Measurements from ENCODE around the gene ASB13.

The ASB13 gene

GRCh38 chr10:5604961-5605360 lies 61.4 kb downstream of the ASB13 start:
- WGBS (ENCODE audit: insufficient coverage, insufficient read length) = no CpG with 5 or more reads among the region's 7 CpGs
- no peak for DNase-seq (ENCODE audit: low read depth, low spot score)
- Histone ChIP-seq H3K4me1 (ENCODE audit: control insufficient read depth, insufficient read depth, low read length) (no peaks in the 10 kb centered on the region), H3K9me3 (ENCODE audit: control insufficient read depth, insufficient read depth, low read length) (no peaks in the 10 kb centered on the region), H3K27ac (ENCODE audit: low read length) (no peak overlapping the region), H3K4me3 (ENCODE audit: low read length) (no peak overlapping the region), H3K27me3 (ENCODE audit: control insufficient read depth, insufficient read depth, low read length) (no peaks in the 10 kb centered on the region), H3K36me3 (ENCODE audit: control insufficient read depth, insufficient read depth, low read length) (no peaks in the 10 kb centered on the region)

- H3K9me3 ChIP-seq (ENCODE audit: control insufficient read depth, insufficient read depth, low read length) = no peaks in the 10 kb centered on the region
- H3K27me3 ChIP-seq (ENCODE audit: control insufficient read depth, insufficient read depth, low read length) = no peaks in the 10 kb centered on the region
- no peaks in the 10 kb centered on the region for H3K36me3 ChIP-seq (ENCODE audit: control insufficient read depth, insufficient read depth, low read length)
- DNase-seq (ENCODE audit: low read depth, low spot score) = no peak
- no peak overlapping the region for H3K27ac ChIP-seq (ENCODE audit: low read length)
- no peaks in the 10 kb centered on the region for H3K4me1 ChIP-seq (ENCODE audit: control insufficient read depth, insufficient read depth, low read length)
- whole genome bisulfite sequencing (ENCODE audit: insufficient coverage, insufficient read length) = no CpG with 5 or more reads among the region's 9 CpGs
- no peak overlapping the region for H3K4me3 ChIP-seq (ENCODE audit: low read length)
Measured at GRCh38 chr10:5604236-5604925, 62.0 kb downstream of the ASB13 start.

- H3K27me3 ChIP-seq (ENCODE audit: control insufficient read depth, insufficient read depth, low read length) = no peaks in the 10 kb centered on the region
- WGBS (ENCODE audit: insufficient coverage, insufficient read length) = no CpG with 5 or more reads among the region's 13 CpGs
- DNase-seq (ENCODE audit: low read depth, low spot score) = no peak
- H3K36me3 ChIP-seq (ENCODE audit: control insufficient read depth, insufficient read depth, low read length) = no peaks in the 10 kb centered on the region
- no peak overlapping the region for H3K4me3 ChIP-seq (ENCODE audit: low read length)
- no peak overlapping the region for H3K27ac ChIP-seq (ENCODE audit: low read length)
- no peaks in the 10 kb centered on the region for H3K9me3 ChIP-seq (ENCODE audit: control insufficient read depth, insufficient read depth, low read length)
- H3K4me1 ChIP-seq (ENCODE audit: control insufficient read depth, insufficient read depth, low read length) = no peaks in the 10 kb centered on the region
Measured at GRCh38 chr10:5603848-5604170, 62.6 kb downstream of the ASB13 start.

- Histone ChIP-seq H3K27me3 (ENCODE audit: control insufficient read depth, insufficient read depth, low read length) (no peaks in the 10 kb centered on the region), H3K27ac (ENCODE audit: low read length) (no peak overlapping the region), H3K4me3 (ENCODE audit: low read length) (no peak overlapping the region), H3K36me3 (ENCODE audit: control insufficient read depth, insufficient read depth, low read length) (no peaks in the 10 kb centered on the region), H3K4me1 (ENCODE audit: control insufficient read depth, insufficient read depth, low read length) (no peaks in the 10 kb centered on the region), H3K9me3 (ENCODE audit: control insufficient read depth, insufficient read depth, low read length) (no peaks in the 10 kb centered on the region)
- WGBS (ENCODE audit: insufficient coverage, insufficient read length) = no CpG with 5 or more reads among the region's 14 CpGs
- no peak for DNase-seq (ENCODE audit: low read depth, low spot score)
Measured at GRCh38 chr10:5603091-5603847, 63.1 kb downstream of the ASB13 start.

- Histone ChIP-seq H3K9me3 (ENCODE audit: control insufficient read depth, insufficient read depth, low read length) (no peaks in the 10 kb centered on the region), H3K27ac (ENCODE audit: low read length) (no peak overlapping the region), H3K27me3 (ENCODE audit: control insufficient read depth, insufficient read depth, low read length) (no peaks in the 10 kb centered on the region), H3K36me3 (ENCODE audit: control insufficient read depth, insufficient read depth, low read length) (no peaks in the 10 kb centered on the region), H3K4me3 (ENCODE audit: low read length) (no peak overlapping the region), H3K4me1 (ENCODE audit: control insufficient read depth, insufficient read depth, low read length) (no peaks in the 10 kb centered on the region)
- DNase-seq (ENCODE audit: low read depth, low spot score) = no peak
- WGBS (ENCODE audit: insufficient coverage, insufficient read length) = no CpG with 5 or more reads among the region's 11 CpGs
Measured at GRCh38 chr10:5601826-5602495, 64.4 kb downstream of the ASB13 start.

GRCh38 chr10:5600908-5601307 lies 65.5 kb downstream of the ASB13 start:
- H3K4me1 ChIP-seq (ENCODE audit: control insufficient read depth, insufficient read depth, low read length) = no peaks in the 10 kb centered on the region
- no peak for DNase-seq (ENCODE audit: low read depth, low spot score)
- no peaks in the 10 kb centered on the region for H3K9me3 ChIP-seq (ENCODE audit: control insufficient read depth, insufficient read depth, low read length)
- no CpG with 5 or more reads among the region's 5 CpGs for WGBS (ENCODE audit: insufficient coverage, insufficient read length)
- no peaks in the 10 kb centered on the region for H3K36me3 ChIP-seq (ENCODE audit: control insufficient read depth, insufficient read depth, low read length)
- no peak overlapping the region for H3K4me3 ChIP-seq (ENCODE audit: low read length)
- no peak overlapping the region for H3K27ac ChIP-seq (ENCODE audit: low read length)
- H3K27me3 ChIP-seq (ENCODE audit: control insufficient read depth, insufficient read depth, low read length) = no peaks in the 10 kb centered on the region

- no peaks in the 10 kb centered on the region for H3K27me3 ChIP-seq (ENCODE audit: control insufficient read depth, insufficient read depth, low read length)
- H3K36me3 ChIP-seq (ENCODE audit: control insufficient read depth, insufficient read depth, low read length) = no peaks in the 10 kb centered on the region
- H3K4me1 ChIP-seq (ENCODE audit: control insufficient read depth, insufficient read depth, low read length) = no peaks in the 10 kb centered on the region
- H3K27ac ChIP-seq (ENCODE audit: low read length) = no peak overlapping the region
- no peak overlapping the region for H3K4me3 ChIP-seq (ENCODE audit: low read length)
- WGBS (ENCODE audit: insufficient coverage, insufficient read length) = no CpG with 5 or more reads among the region's 23 CpGs
- no peaks in the 10 kb centered on the region for H3K9me3 ChIP-seq (ENCODE audit: control insufficient read depth, insufficient read depth, low read length)
- DNase-seq (ENCODE audit: low read depth, low spot score) = no peak
Measured at GRCh38 chr10:5599613-5600520, 66.5 kb downstream of the ASB13 start.

- H3K36me3 ChIP-seq (ENCODE audit: control insufficient read depth, insufficient read depth, low read length) = no peaks in the 10 kb centered on the region
- no peak overlapping the region for H3K4me3 ChIP-seq (ENCODE audit: low read length)
- no peak for DNase-seq (ENCODE audit: low read depth, low spot score)
- WGBS (ENCODE audit: insufficient coverage, insufficient read length) = 100% methylated on average over 5 of the region's 11 CpGs
- H3K27ac ChIP-seq (ENCODE audit: low read length) = no peak overlapping the region
- no peaks in the 10 kb centered on the region for H3K27me3 ChIP-seq (ENCODE audit: control insufficient read depth, insufficient read depth, low read length)
- H3K9me3 ChIP-seq (ENCODE audit: control insufficient read depth, insufficient read depth, low read length) = no peaks in the 10 kb centered on the region
- no peaks in the 10 kb centered on the region for H3K4me1 ChIP-seq (ENCODE audit: control insufficient read depth, insufficient read depth, low read length)
Measured at GRCh38 chr10:5598085-5598690, 68.2 kb downstream of the ASB13 start.

- no peaks in the 10 kb centered on the region for H3K27me3 ChIP-seq (ENCODE audit: control insufficient read depth, insufficient read depth, low read length)
- no CpG with 5 or more reads among the region's 26 CpGs for WGBS (ENCODE audit: insufficient coverage, insufficient read length)
- H3K4me1 ChIP-seq (ENCODE audit: control insufficient read depth, insufficient read depth, low read length) = no peaks in the 10 kb centered on the region
- H3K27ac ChIP-seq (ENCODE audit: low read length) = no peak overlapping the region
- no peak overlapping the region for H3K4me3 ChIP-seq (ENCODE audit: low read length)
- H3K36me3 ChIP-seq (ENCODE audit: control insufficient read depth, insufficient read depth, low read length) = no peaks in the 10 kb centered on the region
- H3K9me3 ChIP-seq (ENCODE audit: control insufficient read depth, insufficient read depth, low read length) = no peaks in the 10 kb centered on the region
- DNase-seq (ENCODE audit: low read depth, low spot score) = no peak
Measured at GRCh38 chr10:5596611-5597341, 69.6 kb downstream of the ASB13 start.

Data from iPS DF 6.9 (cell line).